NT2/D1 (cell line): ENCODE measurements around the gene RBAK.

Experiments used
- YY1 ChIP-seq: IDR thresholded peaks from 2 replicates; pipeline ENCODE4 v1.6.1; 2011; ENCODE audit not compliant: insufficient read length, insufficient read depth
- ZNF274 ChIP-seq: IDR thresholded peaks from 2 replicates; pipeline ENCODE4 v1.6.1; 2011; ENCODE audit warnings: mild to moderate bottlenecking, low read depth, low read length

DNA sequence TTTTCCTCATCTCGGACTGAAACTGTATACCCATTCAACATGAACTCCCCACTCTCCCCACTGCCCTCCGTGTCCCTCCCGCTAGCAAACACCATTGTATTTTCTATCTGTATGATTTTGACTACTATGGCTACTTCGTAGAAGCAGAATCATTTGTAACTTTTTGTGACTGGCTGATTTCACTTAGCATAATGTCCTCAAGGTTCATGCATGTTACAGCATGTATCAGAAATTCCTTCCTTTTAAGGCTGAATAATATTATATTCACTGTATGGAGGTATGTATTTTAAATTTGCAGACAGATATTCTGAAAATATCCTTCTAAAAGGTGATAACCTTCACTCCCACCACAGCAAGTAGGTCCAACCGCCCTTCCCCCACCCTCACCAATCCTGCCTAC lies 43.7 kb upstream of the RBAK start:
- TF ChIP-seq YY1 = no peak
- TF ChIP-seq ZNF274 = no peak
